ENCODE data around the gene TPO.

TPO gene

GRCh38 chr2:1451422-1451821 lies 38.2 kb downstream of the TPO start:
- no peak for DNase-seq (ENCODE audit: low read depth)

DNA sequence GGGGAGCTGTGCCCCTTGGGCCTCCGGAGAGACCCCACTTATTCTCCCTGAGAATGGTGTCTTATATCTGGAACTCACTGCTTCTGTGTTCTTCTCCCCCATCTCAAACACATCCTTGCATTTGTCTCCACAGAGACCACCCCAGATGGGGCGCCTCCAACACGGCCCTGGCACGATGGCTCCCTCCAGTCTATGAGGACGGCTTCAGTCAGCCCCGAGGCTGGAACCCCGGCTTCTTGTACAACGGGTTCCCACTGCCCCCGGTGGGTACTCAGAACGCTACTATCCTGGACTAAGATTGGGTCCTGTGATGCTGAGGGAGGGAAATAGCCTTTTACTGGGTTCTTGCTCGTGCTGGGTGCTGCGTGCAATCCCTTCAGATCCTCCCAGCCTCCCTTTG lies 40.3 kb downstream of the TPO start:
- no peak for DNase-seq (ENCODE audit: low read depth)

DNA sequence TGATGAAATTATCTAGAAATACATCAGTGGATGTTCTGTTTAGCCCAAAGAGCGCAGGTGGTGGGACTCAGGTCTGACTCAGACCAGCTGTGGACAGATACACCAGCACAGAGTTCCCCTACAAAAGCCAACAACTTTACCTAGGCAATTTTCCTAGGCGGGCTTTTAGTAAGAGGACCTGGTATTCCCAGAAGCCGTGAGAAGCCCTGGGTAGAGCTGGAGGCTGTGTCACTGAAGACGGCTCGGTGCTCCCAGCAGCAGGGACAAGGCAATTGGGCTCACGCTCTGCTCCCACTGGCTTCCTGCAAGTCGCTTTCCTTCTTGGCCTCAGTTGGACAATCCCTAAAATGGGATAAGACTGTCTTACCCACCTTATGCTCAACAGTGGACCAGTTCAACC lies 41.1 kb downstream of the TPO start:
- no peak for DNase-seq (ENCODE audit: low read depth)

- no peak for DNase-seq (ENCODE audit: low read depth)
Observed at GRCh38 chr2:1455466-1455865, 42.2 kb downstream of the TPO start.

- no peak for DNase-seq (ENCODE audit: low read depth)
Observed at GRCh38 chr2:1458432-1458831, 45.2 kb downstream of the TPO start.

DNA sequence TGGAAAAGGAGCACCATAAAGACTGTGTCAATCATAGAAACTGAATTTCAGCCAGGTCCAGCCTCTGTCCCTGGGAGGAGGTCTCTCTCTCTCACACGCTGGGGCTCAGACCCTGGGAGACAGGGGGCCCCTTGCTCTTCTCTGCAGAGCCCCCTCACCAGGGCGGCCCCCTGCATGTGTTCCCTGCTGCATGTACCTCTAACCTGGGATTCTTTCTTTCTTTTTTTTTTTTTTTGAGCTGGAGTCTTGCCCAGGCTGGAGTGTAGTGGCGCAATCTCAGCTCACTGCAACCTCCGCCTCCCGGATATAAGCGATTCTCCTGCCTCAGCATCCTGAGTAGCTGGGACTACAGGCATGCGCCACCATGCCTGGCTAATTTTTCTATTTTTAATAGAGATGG lies 46.5 kb downstream of the TPO start:
- DNase-seq (ENCODE audit: low read depth): no peak

DNA sequence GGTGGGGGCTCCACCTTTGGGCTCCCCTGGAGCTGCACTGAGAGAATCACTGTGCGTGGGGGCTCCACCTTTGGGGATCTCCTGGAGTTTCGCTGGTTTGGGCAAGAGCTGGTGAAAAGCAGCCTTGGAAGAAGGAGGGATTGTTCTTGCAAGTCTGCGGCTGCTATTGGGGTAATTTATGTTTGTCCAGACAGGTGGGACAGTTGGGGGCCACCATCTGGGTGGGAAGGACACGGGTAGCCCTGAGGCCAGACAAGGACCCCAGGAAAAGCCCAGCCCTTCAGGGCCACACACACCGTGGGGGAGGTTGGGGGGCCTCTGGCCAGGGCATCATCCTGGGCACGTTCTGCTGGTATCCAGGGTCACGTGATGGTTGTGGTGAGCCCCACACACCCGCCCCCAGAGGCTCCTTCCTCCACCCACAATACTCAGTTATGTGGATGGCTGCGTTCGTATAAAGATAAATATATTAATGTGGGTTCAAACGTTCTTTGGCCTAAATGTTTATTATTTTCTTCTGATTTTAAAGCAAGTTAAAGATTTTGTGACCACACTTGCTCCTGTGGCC lies 47.7 kb downstream of the TPO start:
- no peak for DNase-seq (ENCODE audit: low read depth)

- DNase-seq (ENCODE audit: low read depth): no peak
Observed at GRCh38 chr2:1461507-1462390, 48.5 kb downstream of the TPO start.

- DNase-seq (ENCODE audit: low read depth): no peak
Observed at GRCh38 chr2:1462994-1463393, 49.7 kb downstream of the TPO start.

DNA sequence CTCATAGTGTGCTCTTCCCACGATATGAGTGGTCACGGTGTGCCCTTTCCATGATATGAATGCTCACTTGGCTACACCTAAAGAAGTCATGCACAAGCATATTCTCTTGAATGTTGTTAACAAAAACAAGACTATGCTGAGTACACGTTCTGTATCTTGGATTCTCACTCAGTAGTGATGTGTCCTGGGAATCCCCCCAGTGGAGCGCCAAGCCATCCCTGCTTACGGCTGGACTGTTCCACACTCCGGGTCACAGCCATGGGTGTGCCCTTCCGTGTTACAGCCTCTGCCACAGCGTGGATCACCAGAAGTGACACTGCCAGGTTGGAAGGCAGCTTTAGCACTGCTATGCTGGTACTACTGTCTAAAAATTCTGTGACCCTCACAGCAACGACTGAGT lies 59.1 kb downstream of the TPO start:
- DNase-seq (ENCODE audit: low read depth): no peak

GRCh38 chr2:1476617-1477195 lies 63.4 kb downstream of the TPO start:
- no peak for DNase-seq (ENCODE audit: low read depth)

DNA sequence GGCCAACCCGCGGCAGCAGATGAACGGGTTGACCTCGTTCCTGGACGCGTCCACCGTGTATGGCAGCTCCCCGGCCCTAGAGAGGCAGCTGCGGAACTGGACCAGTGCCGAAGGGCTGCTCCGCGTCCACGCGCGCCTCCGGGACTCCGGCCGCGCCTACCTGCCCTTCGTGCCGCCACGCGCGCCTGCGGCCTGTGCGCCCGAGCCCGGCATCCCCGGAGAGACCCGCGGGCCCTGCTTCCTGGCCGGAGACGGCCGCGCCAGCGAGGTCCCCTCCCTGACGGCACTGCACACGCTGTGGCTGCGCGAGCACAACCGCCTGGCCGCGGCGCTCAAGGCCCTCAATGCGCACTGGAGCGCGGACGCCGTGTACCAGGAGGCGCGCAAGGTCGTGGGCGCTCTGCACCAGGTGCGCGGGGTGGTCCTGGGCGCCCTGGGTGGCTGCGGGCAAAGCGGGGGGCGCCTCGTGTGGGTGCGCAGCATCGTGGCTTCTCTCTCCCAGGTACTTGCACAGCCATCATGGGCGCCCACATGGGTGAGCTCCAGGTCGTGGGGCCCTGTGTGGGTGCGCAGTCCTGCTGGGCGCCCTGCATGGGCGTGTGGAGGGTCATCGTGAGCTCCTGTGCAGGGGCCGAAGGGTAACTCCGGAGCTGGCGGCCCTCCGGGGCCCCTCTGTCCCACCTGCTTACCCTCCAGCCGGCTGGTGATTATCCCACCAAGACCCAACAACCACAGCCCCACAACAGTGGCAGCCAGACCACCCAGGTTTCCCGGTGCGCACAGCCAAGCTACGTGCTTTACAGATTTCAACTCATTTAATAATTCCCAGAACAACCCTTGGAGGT lies 64.2 kb downstream of the TPO start:
- no peak for DNase-seq (ENCODE audit: low read depth)

- no peak for DNase-seq (ENCODE audit: low read depth)
Observed at GRCh38 chr2:1478311-1479305, 65.3 kb downstream of the TPO start.

GRCh38 chr2:1479346-1479745 lies 66.1 kb downstream of the TPO start:
- no peak for DNase-seq (ENCODE audit: low read depth)

GRCh38 chr2:1480671-1481076 lies 67.4 kb downstream of the TPO start:
- DNase-seq (ENCODE audit: low read depth): no peak

DNA sequence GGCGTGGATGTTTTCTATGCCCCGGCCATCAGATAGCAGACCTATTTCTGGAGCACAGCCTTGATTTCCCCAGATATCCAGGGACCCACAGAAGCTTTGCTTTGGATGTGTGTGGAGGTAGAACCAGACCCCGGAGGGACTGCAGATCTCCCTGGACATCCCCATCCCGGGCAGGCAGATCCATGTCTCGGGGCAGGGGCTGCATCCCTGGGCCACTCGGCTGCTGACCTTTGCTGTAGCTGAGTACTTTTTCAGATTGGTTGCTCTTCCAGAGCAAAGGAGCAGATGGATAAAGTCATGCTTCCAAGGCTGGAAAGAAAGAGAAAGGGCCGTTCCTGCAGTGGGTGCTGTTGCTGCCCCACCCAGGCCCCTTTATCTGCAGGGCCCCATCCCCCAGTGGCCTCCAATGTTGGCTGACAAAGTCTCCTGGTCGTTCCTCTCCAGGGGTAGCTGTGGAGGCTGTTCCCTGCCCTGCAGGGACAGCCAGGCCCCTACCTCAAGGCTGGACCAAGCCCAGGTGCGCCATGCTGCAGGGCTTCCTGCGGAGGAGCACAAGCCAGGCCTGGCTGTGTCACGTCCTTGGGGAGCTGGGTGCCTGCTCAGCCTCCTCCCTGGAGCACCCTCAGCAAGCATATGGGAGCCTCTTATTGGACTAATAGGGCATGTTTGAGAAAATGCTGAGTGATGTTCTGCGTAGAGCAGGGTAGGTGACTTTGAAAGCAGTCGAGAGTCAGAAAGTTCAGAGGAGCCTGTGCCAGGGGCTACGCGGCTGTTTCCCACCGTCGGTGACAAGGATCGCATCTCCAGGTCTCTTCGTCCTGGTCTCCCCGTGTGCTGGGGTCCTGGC lies 68.4 kb downstream of the TPO start:
- no peak for DNase-seq (ENCODE audit: low read depth)

- no peak for DNase-seq (ENCODE audit: low read depth)
Observed at GRCh38 chr2:1482253-1482675, 69.0 kb downstream of the TPO start.

DNA sequence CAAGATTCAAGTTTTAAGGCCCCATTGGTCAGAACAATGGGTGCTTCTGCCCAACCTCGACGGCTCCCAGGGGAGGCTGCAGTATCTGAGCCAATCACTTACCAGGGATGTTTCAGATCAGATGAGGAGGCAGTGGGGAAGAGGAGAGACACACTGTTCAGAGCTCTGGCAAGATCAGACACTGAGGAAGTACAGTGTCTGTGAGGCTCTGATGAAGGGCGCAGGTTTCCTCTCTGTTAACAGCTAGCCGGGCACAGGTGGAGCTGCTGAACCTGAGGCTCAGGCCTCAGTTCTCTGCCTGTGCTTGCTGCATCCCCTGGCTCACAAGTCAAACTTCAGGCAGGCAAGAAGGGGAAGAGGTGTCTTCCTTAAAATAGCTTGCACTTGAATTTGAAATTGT lies 69.7 kb downstream of the TPO start:
- DNase-seq (ENCODE audit: low read depth): no peak

DNA sequence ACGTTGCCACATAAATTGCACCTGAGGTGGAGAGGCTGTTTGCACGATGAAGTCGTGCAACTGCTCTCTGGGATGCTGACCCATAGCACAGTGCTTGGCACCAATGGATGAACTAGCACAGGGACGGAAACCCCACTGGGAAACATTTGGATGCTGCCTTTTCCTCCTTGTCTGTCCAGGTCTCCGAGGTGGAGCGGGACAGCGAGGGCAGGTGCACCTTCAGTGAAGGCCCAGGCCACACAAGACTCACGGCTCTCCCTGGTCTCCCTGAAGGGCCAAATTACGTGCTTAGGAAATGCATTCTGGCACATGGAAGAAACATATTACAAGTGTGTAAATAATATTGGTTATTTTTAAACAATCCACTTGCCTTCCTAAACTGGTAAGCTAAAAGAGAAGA lies 70.3 kb downstream of the TPO start:
- DNase-seq (ENCODE audit: low read depth): no peak

GRCh38 chr2:1484131-1484884 lies 71.0 kb downstream of the TPO start:
- no peak for DNase-seq (ENCODE audit: low read depth)

Data from activated T-helper 9 cell treated with anti-CD3 and anti-CD28 coated beads, Interleukin-2, amount 50 U/mL, for 16 hours (primary cell).